ENCODE measurements around the gene SMARCA4.

GRCh38 chr19:11010041-11010440 lies 49.2 kb downstream of the SMARCA4 start:
- no peak for TF ChIP-seq CTCF (IDR thresholded peaks at IDR 0.05)
- TF ChIP-seq POLR2A (IDR thresholded peaks at IDR 0.05): no peak
- TF ChIP-seq POLR2AphosphoS5 (IDR thresholded peaks at IDR 0.05): no peak
